ENCODE data around the gene CILP. TPM values are rescaled to one million over a fixed set of nuclear protein-coding genes. Genes with fewer than 3 reads are reported as not detected.

CILP gene
- total RNA-seq, 6 donors from 2014 or later: 1.0 to 5.2 (median 2.6) TPM

GRCh38 chr15:65217526-65218482, 6.5 kb upstream of the CILP start:
- WGBS, 2 donors: 81 to 83% methylated on average over 9 to 10 of the region's 10 CpGs
- Histone ChIP-seq H3K4me3 (no peak overlapping the region), H3K36me3 (no peaks in the 10 kb centered on the region), H3K27me3 (no peaks in the 10 kb centered on the region), H3K27ac (no peak overlapping the region), H3K4me1 (no peaks in the 10 kb centered on the region), H3K9me3 (no peaks in the 10 kb centered on the region)
- no peak for TF ChIP-seq EP300 (IDR thresholded peaks at IDR 0.05)
- TF ChIP-seq CTCF (IDR thresholded peaks at IDR 0.05): no peak
- TF ChIP-seq POLR2A (IDR thresholded peaks at IDR 0.05): no peak
- TF ChIP-seq POLR2AphosphoS5 (IDR thresholded peaks at IDR 0.05): no peak
- ATAC-seq (ENCODE audit: low FRiP score in 2 of 2) (no peak), DNase-seq (no peak)

GRCh38 chr15:65215496-65215895, 4.2 kb upstream of the CILP start:
- Histone ChIP-seq H3K27me3 (no peaks in the 10 kb centered on the region), H3K36me3 (no peaks in the 10 kb centered on the region), H3K4me1 (peaks cover 0 to 8% (median 2%) of the 10 kb centered on the region in 4 donors), H3K9me3 (no peaks in the 10 kb centered on the region), H3K27ac (no peak overlapping the region), H3K4me3 (no peak overlapping the region)
- TF ChIP-seq POLR2AphosphoS5 (IDR thresholded peaks at IDR 0.05) (no peak), EP300 (IDR thresholded peaks at IDR 0.05) (no peak), CTCF (IDR thresholded peaks at IDR 0.05) (no peak), POLR2A (IDR thresholded peaks at IDR 0.05) (no peak)
- DNase-seq (no peak), ATAC-seq (ENCODE audit: low FRiP score in 2 of 2) (no peak)

- ATAC-seq (ENCODE audit: low FRiP score in 2 of 2) (no peak), DNase-seq (no peak)
- no peak for TF ChIP-seq CTCF (IDR thresholded peaks at IDR 0.05)
- no peak for TF ChIP-seq POLR2AphosphoS5 (IDR thresholded peaks at IDR 0.05)
- TF ChIP-seq EP300 (IDR thresholded peaks at IDR 0.05): no peak
- no peak for TF ChIP-seq POLR2A (IDR thresholded peaks at IDR 0.05)
- peaks cover 0 to 8% (median 2%) of the 10 kb centered on the region in 4 donors for H3K4me1 ChIP-seq
- H3K27ac ChIP-seq: no peak overlapping the region
- 80 to 86% methylated on average over 4 of the region's 4 CpGs for WGBS, 2 donors
- no peaks in the 10 kb centered on the region for H3K27me3 ChIP-seq
- no peaks in the 10 kb centered on the region for H3K9me3 ChIP-seq
- H3K4me3 ChIP-seq: no peak overlapping the region
- no peaks in the 10 kb centered on the region for H3K36me3 ChIP-seq
These were observed 2.7 kb upstream of the CILP start for GRCh38 chr15:65214010-65214409.

GRCh38 chr15:65213241-65213640, 2.0 kb upstream of the CILP start:
- H3K27me3 ChIP-seq: no peaks in the 10 kb centered on the region
- no peaks in the 10 kb centered on the region for H3K36me3 ChIP-seq
- H3K4me3 ChIP-seq: no peak overlapping the region
- 83 to 88% methylated on average over 2 of the region's 2 CpGs for WGBS, 2 donors
- TF ChIP-seq POLR2AphosphoS5 (IDR thresholded peaks at IDR 0.05) (no peak), CTCF (IDR thresholded peaks at IDR 0.05) (no peak), EP300 (IDR thresholded peaks at IDR 0.05) (no peak), POLR2A (IDR thresholded peaks at IDR 0.05) (no peak)
- peak in 1 of 2 donors; percentile 69 for ATAC-seq (ENCODE audit: low FRiP score in 2 of 2)
- no peak for DNase-seq
- no peak overlapping the region for H3K27ac ChIP-seq
- peaks cover 0 to 8% (median 2%) of the 10 kb centered on the region in 4 donors for H3K4me1 ChIP-seq
- H3K9me3 ChIP-seq: no peaks in the 10 kb centered on the region
